Astrocyte (in vitro differentiated cells and primary cell): ENCODE measurements around the gene PTPN6. TPM values are rescaled to one million over a fixed set of nuclear protein-coding genes. Genes with fewer than 3 reads are reported as not detected.

ENCODE experiments used
- DNase-seq: peaks from one replicate; pipeline ENCODE4 v3.0.0-alpha.2; 2010; ENCODE audit warnings: low read depth
- FAIRE-seq: peaks from 2 replicates; lab custom pipeline; 2011; peaks lifted over from hg19 to GRCh38; lab: Jason Lieb, UNC
- H2AFZ ChIP-seq: 2 replicates; pipeline ENCODE4 v1.6.0; 2012; ENCODE audit warnings: low read depth, low read length, inconsistent platforms
- H3K27ac ChIP-seq: 2 replicates; pipeline ENCODE4 v1.5.1; 2011; ENCODE audit warnings: low read depth, low read length, inconsistent platforms
- H3K27me3 ChIP-seq: 2 replicates; pipeline ENCODE4 v1.6.0; 2011; ENCODE audit warnings: low read length, inconsistent platforms; ENCODE audit not compliant: insufficient read depth
- H3K36me3 ChIP-seq: 2 replicates; pipeline ENCODE4 v1.5.1; 2011; ENCODE audit warnings: low read length, inconsistent platforms; ENCODE audit not compliant: insufficient read depth
- H3K4me1 ChIP-seq: 2 replicates; pipeline ENCODE4 v1.5.1; 2011; ENCODE audit warnings: low read length, inconsistent platforms; ENCODE audit not compliant: insufficient read depth
- H3K4me2 ChIP-seq: 2 replicates; pipeline ENCODE4 v1.6.0; 2012; ENCODE audit warnings: low read length, inconsistent platforms
- H3K4me3 ChIP-seq: 2 replicates; pipeline ENCODE4 v1.5.1; 2011; ENCODE audit warnings: low read depth, mild to moderate bottlenecking, low read length, inconsistent platforms; ENCODE audit not compliant: insufficient read depth
- H3K79me2 ChIP-seq: 2 replicates; pipeline ENCODE4 v1.6.0; 2012; ENCODE audit warnings: mild to moderate bottlenecking, low read length, inconsistent platforms; ENCODE audit not compliant: insufficient read depth
- H3K9ac ChIP-seq: 2 replicates; pipeline ENCODE4 v1.6.0; 2012; ENCODE audit warnings: mild to moderate bottlenecking, low read length, inconsistent platforms
- H3K9me3 ChIP-seq: 2 replicates; pipeline ENCODE4 v1.5.1; 2012; ENCODE audit warnings: low read depth, mild to moderate bottlenecking, low read length, inconsistent platforms; ENCODE audit not compliant: insufficient read depth
- H4K20me1 ChIP-seq: 2 replicates; pipeline ENCODE4 v1.6.0; 2012; ENCODE audit warnings: low read length, inconsistent platforms; ENCODE audit not compliant: insufficient read depth
- H3K27ac Mint-ChIP-seq: one replicate; pipeline ENCODE4 v1.8.0; 2021; ENCODE audit warnings: mild to moderate bottlenecking, mixed read lengths; ENCODE audit not compliant: unreplicated experiment
- H3K27me3 Mint-ChIP-seq: one replicate; pipeline ENCODE4 v1.8.0; 2021; ENCODE audit warnings: low read depth, mixed read lengths; ENCODE audit not compliant: unreplicated experiment
- H3K36me3 Mint-ChIP-seq: one replicate; pipeline ENCODE4 v1.8.0; 2021; ENCODE audit warnings: low read depth, mixed read lengths; ENCODE audit not compliant: unreplicated experiment
- H3K4me1 Mint-ChIP-seq: one replicate; pipeline ENCODE4 v1.8.0; 2021; ENCODE audit warnings: low read depth, mixed read lengths; ENCODE audit not compliant: unreplicated experiment
- H3K4me3 Mint-ChIP-seq: one replicate; pipeline ENCODE4 v1.8.0; 2021; ENCODE audit warnings: mild to moderate bottlenecking, moderate library complexity, mixed read lengths; ENCODE audit not compliant: unreplicated experiment
- H3K9me3 Mint-ChIP-seq: one replicate; pipeline ENCODE4 v1.8.0; 2021; ENCODE audit warnings: mild to moderate bottlenecking, mixed read lengths; ENCODE audit not compliant: unreplicated experiment
- CTCF ChIP-seq: IDR thresholded peaks from 2 replicates; pipeline ENCODE4 v1.5.1; 2011; ENCODE audit warnings: low read depth, mild to moderate bottlenecking, inconsistent platforms, low read length, moderate library complexity; ENCODE audit not compliant: insufficient read depth
- EZH2 ChIP-seq: IDR thresholded peaks from 2 replicates; pipeline ENCODE4 v1.6.1; 2012; ENCODE audit warnings: mild to moderate bottlenecking, low read length, inconsistent platforms; ENCODE audit not compliant: insufficient read depth
- total RNA-seq: library from RNA; stranded (reverse); gene quantifications from 2 replicates; pipeline ENCODE4 v1.2.1, GENCODE V29; 2021

The PTPN6 gene
- total RNA-seq, 1 donor from 2014 or later = 8.9 TPM

DNA sequence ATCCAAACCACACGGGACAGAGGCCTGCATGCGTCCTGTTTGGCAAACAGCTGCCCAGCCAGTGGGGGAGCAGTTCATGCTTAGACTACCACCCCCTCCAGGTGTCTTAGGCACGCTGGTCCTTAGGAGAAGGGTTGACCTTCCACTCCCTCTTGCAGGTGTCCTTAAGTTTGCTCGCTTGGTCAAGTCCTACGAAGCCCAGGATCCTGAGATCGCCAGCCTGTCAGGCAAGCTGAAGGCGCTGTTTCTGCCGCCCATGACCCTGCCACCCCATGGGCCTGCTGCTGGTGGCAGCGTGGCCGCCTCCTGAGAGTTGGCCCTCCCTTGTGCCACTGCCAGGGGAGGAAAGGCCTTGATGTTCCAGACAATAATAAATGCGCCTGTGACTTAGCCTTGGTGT lies 5.5 kb upstream of the PTPN6 start:
- DNase-seq (no peak), FAIRE-seq (no peak)
- H3K9ac ChIP-seq = peak overlapping the region; percentile 87
- H3K36me3 ChIP-seq = peaks cover 6% of the 10 kb centered on the region
- H3K27me3 ChIP-seq = no peaks in the 10 kb centered on the region
- no peak overlapping the region for H2AFZ ChIP-seq
- H3K4me2 ChIP-seq = peak overlapping the region; percentile 94
- no peaks in the 10 kb centered on the region for H3K9me3 ChIP-seq
- H3K4me3 ChIP-seq = no peak overlapping the region
- Mint-ChIP-seq H3K27ac (no peak overlapping the region), H3K4me3 (peak overlapping the region; percentile 82), H3K4me1 (peaks cover 22% of the 10 kb centered on the region), H3K27me3 (no peaks in the 10 kb centered on the region), H3K9me3 (peaks cover 1% of the 10 kb centered on the region), H3K36me3 (no peaks in the 10 kb centered on the region)
- H4K20me1 ChIP-seq = peaks cover 25% of the 10 kb centered on the region
- H3K79me2 ChIP-seq = peaks cover 8% of the 10 kb centered on the region
- H3K4me1 ChIP-seq = peaks cover 26% of the 10 kb centered on the region
- H3K27ac ChIP-seq = no peak overlapping the region
- TF ChIP-seq EZH2 (no peak), CTCF (no peak)

DNA sequence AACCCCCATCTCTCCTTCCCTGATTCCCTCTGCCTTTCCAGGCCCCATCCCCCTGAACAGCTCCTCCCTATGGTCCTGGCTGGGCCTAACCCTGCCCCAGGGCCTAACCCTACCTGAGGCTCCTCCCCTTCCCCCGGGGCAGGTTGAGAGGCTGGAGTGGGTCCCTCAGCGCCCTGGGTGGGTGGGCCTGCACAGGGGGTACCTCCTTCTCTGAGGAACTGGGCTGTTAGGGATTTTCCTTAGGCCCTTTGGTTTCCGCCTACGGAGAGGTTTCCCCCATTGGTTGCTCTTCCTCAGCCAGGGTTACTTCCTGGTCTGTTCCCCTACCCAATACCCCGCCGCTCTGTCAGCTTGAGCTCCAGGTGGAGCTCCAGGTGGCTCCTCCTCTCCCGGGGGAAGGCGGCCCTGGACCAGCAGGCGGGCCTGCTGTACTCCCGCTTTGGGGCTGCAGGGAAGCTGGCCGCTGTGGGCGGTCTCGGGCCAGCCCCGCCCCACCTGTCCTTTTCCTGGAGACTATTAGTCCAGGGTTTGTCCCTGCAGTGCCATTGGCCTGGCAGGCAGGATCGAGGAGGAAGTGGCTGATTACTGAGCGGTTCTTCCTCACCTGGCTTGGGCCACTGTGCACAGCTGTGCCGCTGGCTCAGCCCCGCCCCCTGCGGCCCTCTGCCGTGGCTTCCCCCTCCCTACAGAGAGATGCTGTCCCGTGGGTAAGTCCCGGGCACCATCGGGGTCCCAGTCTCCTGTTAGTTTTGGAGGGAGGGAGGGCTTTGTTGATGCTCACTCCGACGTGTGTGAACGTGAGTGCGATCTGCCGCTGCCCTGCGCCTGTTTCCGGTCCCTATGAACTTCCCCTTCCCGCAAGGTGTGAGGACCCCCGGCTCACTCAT lies 4.9 kb upstream of the PTPN6 start:
- H3K9me3 ChIP-seq = no peaks in the 10 kb centered on the region
- no peak overlapping the region for H3K4me2 ChIP-seq
- H2AFZ ChIP-seq = no peak overlapping the region
- peak overlapping the region; percentile 87 for H3K9ac ChIP-seq
- FAIRE-seq (no peak), DNase-seq (no peak)
- Mint-ChIP-seq H3K27me3 (no peaks in the 10 kb centered on the region), H3K4me3 (peak overlapping the region; percentile 80), H3K36me3 (no peaks in the 10 kb centered on the region), H3K27ac (peak overlapping the region; percentile 59), H3K4me1 (peaks cover 22% of the 10 kb centered on the region), H3K9me3 (no peaks in the 10 kb centered on the region)
- peaks cover 24% of the 10 kb centered on the region for H3K4me1 ChIP-seq
- peaks cover 19% of the 10 kb centered on the region for H4K20me1 ChIP-seq
- H3K36me3 ChIP-seq = no peaks in the 10 kb centered on the region
- TF ChIP-seq EZH2 = no peak
- TF ChIP-seq CTCF = no peak
- H3K4me3 ChIP-seq = no peak overlapping the region
- peaks cover 8% of the 10 kb centered on the region for H3K79me2 ChIP-seq
- no peaks in the 10 kb centered on the region for H3K27me3 ChIP-seq
- no peak overlapping the region for H3K27ac ChIP-seq

DNA sequence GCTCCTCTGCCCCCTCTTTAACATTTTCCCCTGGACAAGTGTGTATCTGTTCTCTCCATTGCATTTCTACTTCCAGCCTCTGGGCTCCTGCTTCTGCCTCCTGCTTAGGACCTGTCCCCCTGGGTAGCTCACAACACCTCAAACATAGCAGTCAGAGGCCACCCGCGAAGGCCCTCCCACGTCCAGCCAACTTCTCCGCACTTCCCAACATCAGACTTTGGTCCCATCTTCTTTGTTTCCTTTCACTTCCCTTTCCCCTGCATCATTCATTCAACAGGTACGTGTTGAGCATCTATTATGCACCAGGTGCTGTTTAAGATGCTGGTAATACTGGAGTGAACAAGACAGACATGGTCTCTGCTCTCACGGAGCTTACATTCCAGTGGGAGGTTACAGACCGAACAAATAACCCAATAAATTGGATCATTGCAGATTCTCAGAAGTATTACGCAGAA lies 4.2 kb upstream of the PTPN6 start:
- no peak for FAIRE-seq
- Histone ChIP-seq H3K4me1 (peaks cover 23% of the 10 kb centered on the region), H3K79me2 (peaks cover 8% of the 10 kb centered on the region), H4K20me1 (peaks cover 19% of the 10 kb centered on the region), H3K27me3 (no peaks in the 10 kb centered on the region), H3K9ac (no peak overlapping the region), H2AFZ (no peak overlapping the region), H3K9me3 (no peaks in the 10 kb centered on the region), H3K4me2 (no peak overlapping the region), H3K4me3 (no peak overlapping the region), H3K36me3 (no peaks in the 10 kb centered on the region), H3K27ac (no peak overlapping the region)
- no peaks in the 10 kb centered on the region for H3K27me3 Mint-ChIP-seq
- H3K4me3 Mint-ChIP-seq = peak overlapping the region; percentile 80
- H3K36me3 Mint-ChIP-seq = no peaks in the 10 kb centered on the region
- H3K9me3 Mint-ChIP-seq = no peaks in the 10 kb centered on the region
- peak overlapping the region; percentile 59 for H3K27ac Mint-ChIP-seq
- no peak for DNase-seq
- TF ChIP-seq EZH2 = no peak
- TF ChIP-seq CTCF = no peak
- peaks cover 22% of the 10 kb centered on the region for H3K4me1 Mint-ChIP-seq
